Measurements from ENCODE around the gene TRIM36. TPM values are rescaled to one million over a fixed set of nuclear protein-coding genes. Genes with fewer than 3 reads are reported as not detected.

Gene TRIM36
- polyA plus RNA-seq, 1 donor from 2014 or later: 122 TPM

- H2AFZ ChIP-seq (ENCODE audit: low read depth, low read length): no peak overlapping the region
- H3K27ac ChIP-seq (ENCODE audit: low read length): no peak overlapping the region
Measured at GRCh38 chr5:115209279-115209678, 39.6 kb upstream of the TRIM36 start.

GRCh38 chr5:115202952-115203351 is 33.2 kb upstream of the TRIM36 start:
- no peaks in the 10 kb centered on the region for H3K79me2 ChIP-seq (replicated peaks; ENCODE audit: insufficient read depth, low read length)
- no peak overlapping the region for H3K9ac ChIP-seq (ENCODE audit: low read length)
- H3F3A ChIP-seq (ENCODE audit: insufficient read depth, low read length, poor library complexity, severe bottlenecking): no peaks in the 10 kb centered on the region
- no peak overlapping the region for H3K27ac ChIP-seq (ENCODE audit: low read length)
- H2AFZ ChIP-seq (ENCODE audit: low read depth, low read length): no peak overlapping the region
- H3K9me2 ChIP-seq (ENCODE audit: insufficient read depth, low read length): no peaks in the 10 kb centered on the region
- no peak for TF ChIP-seq POLR2AphosphoS5 (IDR thresholded peaks at IDR 0.05)
- no peak for TF ChIP-seq TAF1 (IDR thresholded peaks at IDR 0.05; ENCODE audit: low read depth)
- no peak for TF ChIP-seq REST (IDR thresholded peaks at IDR 0.05; ENCODE audit: borderline replicate concordance)
- no peak for TF ChIP-seq MXI1 (conservative IDR thresholded peaks at IDR 0.05; ENCODE audit: poor library complexity, severe bottlenecking)
- no peak for TF ChIP-seq CTCF (IDR thresholded peaks at IDR 0.05; ENCODE audit: poor library complexity, severe bottlenecking)
- no peak for TF ChIP-seq SMC3 (conservative IDR thresholded peaks at IDR 0.05; ENCODE audit: poor library complexity)
- TF ChIP-seq EP300 (conservative IDR thresholded peaks at IDR 0.05; ENCODE audit: poor library complexity, severe bottlenecking): no peak
- no peak for TF ChIP-seq RAD21 (conservative IDR thresholded peaks at IDR 0.05)
- no peak for TF ChIP-seq EZH2 (IDR thresholded peaks at IDR 0.05; ENCODE audit: borderline replicate concordance, insufficient read depth, low read length, poor library complexity, severe bottlenecking)
- no peaks in the 10 kb centered on the region for H3K36me3 ChIP-seq (ENCODE audit: insufficient read depth, low read length)
- no peak overlapping the region for H3K4me2 ChIP-seq (ENCODE audit: low read length)
- H4K20me1 ChIP-seq (ENCODE audit: insufficient read depth): no peaks in the 10 kb centered on the region
- no peak overlapping the region for H3K4me3 ChIP-seq (ENCODE audit: low read length)
- no peaks in the 10 kb centered on the region for H3K27me3 ChIP-seq (ENCODE audit: insufficient read depth, low read depth, low read length)
- no peaks in the 10 kb centered on the region for H3K9me3 ChIP-seq (ENCODE audit: low read length)

More at GRCh38 chr5:115209279-115209678, 39.6 kb upstream of the TRIM36 start:
- Histone ChIP-seq H4K20me1 (ENCODE audit: insufficient read depth) (no peaks in the 10 kb centered on the region), H3F3A (ENCODE audit: insufficient read depth, low read length, poor library complexity, severe bottlenecking) (no peaks in the 10 kb centered on the region), H3K9me3 (ENCODE audit: low read length) (no peaks in the 10 kb centered on the region), H3K36me3 (ENCODE audit: insufficient read depth, low read length) (peaks cover 7% of the 10 kb centered on the region), H3K4me2 (ENCODE audit: low read length) (no peak overlapping the region), H3K79me2 (replicated peaks; ENCODE audit: insufficient read depth, low read length) (no peaks in the 10 kb centered on the region), H3K27me3 (ENCODE audit: insufficient read depth, low read depth, low read length) (no peaks in the 10 kb centered on the region), H3K9ac (ENCODE audit: low read length) (no peak overlapping the region), H3K9me2 (ENCODE audit: insufficient read depth, low read length) (no peaks in the 10 kb centered on the region), H3K4me3 (ENCODE audit: low read length) (no peak overlapping the region)
- no peak for TF ChIP-seq MXI1 (conservative IDR thresholded peaks at IDR 0.05; ENCODE audit: poor library complexity, severe bottlenecking)
- no peak for TF ChIP-seq REST (IDR thresholded peaks at IDR 0.05; ENCODE audit: borderline replicate concordance)
- TF ChIP-seq EZH2 (IDR thresholded peaks at IDR 0.05; ENCODE audit: borderline replicate concordance, insufficient read depth, low read length, poor library complexity, severe bottlenecking): no peak
- no peak for TF ChIP-seq RAD21 (conservative IDR thresholded peaks at IDR 0.05)
